ENCODE measurements around the gene CGB5. TPM values are rescaled to one million over a fixed set of nuclear protein-coding genes. Genes with fewer than 3 reads are reported as not detected.
"Not testable (repeated sequence)": the region's sequence is repeated elsewhere in the genome, so short reads cannot be mapped to it uniquely, and the experiment has no call there.

Gene CGB5
- total RNA-seq, 2 donors from 2014 or later = not detected

GRCh38 chr19:49069026-49069425, 25.4 kb downstream of the CGB5 start:
- ATAC-seq (replicated peaks in 1 of 2) = no peak
- no peak for DNase-seq
- peaks cover 2 to 5% of the 10 kb centered on the region in 2 donors for H3K36me3 Mint-ChIP-seq (ENCODE audit: insufficient read depth in 2 of 2)
- peaks cover 0 to 4% of the 10 kb centered on the region in 2 donors for H3K9me3 Mint-ChIP-seq
- H3K27ac Mint-ChIP-seq = no peak overlapping the region
- H3K4me3 Mint-ChIP-seq = no peak overlapping the region
- peaks cover 75% of the 10 kb centered on the region for H3K27me3 Mint-ChIP-seq (ENCODE audit: low read depth)
- H3K4me1 Mint-ChIP-seq (ENCODE audit: low read depth) = peaks cover 10% of the 10 kb centered on the region

DNA sequence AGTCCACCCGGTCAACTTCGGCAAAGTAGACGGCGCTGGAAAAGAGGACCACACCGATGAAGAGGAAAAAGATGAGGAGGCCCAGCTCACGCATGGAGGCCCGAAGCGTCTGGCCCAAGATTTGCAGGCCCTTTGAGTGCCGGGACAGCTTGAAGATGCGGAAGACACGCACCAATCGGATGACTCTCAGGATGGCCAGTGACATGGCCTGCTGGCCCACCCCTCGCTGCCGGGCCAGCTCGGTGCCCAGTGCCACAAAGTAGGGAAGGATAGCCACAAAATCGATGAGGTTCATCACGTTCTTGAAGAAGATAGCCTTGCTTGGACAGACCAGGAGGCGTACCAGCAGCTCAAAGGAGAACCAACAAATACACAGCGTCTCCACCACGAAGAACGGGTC, 26.8 kb downstream of the CGB5 start:
- Mint-ChIP-seq H3K4me3 (peak overlapping the region in 1 of 2 donors; percentile 44), H3K27ac (no peak overlapping the region), H3K4me1 (ENCODE audit: low read depth) (peaks cover 10% of the 10 kb centered on the region), H3K36me3 (ENCODE audit: insufficient read depth in 2 of 2) (peaks cover 2 to 5% of the 10 kb centered on the region in 2 donors), H3K27me3 (ENCODE audit: low read depth) (peaks cover 82% of the 10 kb centered on the region), H3K9me3 (peaks cover 0 to 4% of the 10 kb centered on the region in 2 donors)
- ATAC-seq (replicated peaks in 1 of 2) (no peak), DNase-seq (no peak)

DNA sequence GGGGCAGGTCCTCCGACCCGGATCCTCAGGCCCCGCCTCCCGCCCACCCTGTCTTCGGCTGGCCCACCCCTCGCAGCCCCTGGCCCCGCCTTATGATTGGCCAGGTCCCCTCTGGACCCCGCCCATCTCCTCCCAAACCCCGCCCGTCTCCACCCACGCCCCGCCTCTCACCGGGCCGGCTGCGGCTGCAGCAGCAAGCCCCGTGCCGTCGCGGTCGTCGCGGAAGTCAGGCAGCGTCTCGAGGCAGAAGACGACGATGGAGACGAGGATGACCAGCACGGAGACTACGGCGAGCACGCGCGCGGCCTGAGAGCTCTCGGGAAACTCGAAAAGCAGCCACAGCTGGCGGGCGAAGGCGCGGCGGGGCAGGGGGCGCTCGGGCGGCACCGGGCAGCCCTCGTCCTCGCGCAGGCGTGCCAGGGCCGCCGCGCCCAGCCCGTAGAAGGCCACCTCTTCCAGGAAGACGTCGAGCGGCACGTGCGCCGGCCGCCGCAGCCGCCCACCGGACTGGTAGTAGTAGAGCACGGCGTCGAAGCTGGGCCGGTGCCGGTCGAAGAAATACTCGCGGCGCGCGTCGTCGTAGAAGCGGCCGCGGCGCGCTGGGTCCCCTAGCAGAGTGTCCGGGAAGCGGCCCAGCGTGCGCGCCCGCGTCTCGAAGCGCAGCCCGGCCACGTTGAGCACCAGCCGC, 28.4 kb downstream of the CGB5 start:
- peaks cover 10% of the 10 kb centered on the region for H3K4me1 Mint-ChIP-seq (ENCODE audit: low read depth)
- H3K27ac Mint-ChIP-seq = no peak overlapping the region
- DNase-seq (peak in 1 of 2 donors; percentile 42), ATAC-seq (replicated peaks in 1 of 2) (peak in 1 of 2 donors; percentile 52)
- H3K4me3 Mint-ChIP-seq = peak overlapping the region in 1 of 2 donors; percentile 61
- peaks cover 2 to 5% of the 10 kb centered on the region in 2 donors for H3K36me3 Mint-ChIP-seq (ENCODE audit: insufficient read depth in 2 of 2)
- peaks cover 0 to 4% of the 10 kb centered on the region in 2 donors for H3K9me3 Mint-ChIP-seq
- peaks cover 73% of the 10 kb centered on the region for H3K27me3 Mint-ChIP-seq (ENCODE audit: low read depth)

DNA sequence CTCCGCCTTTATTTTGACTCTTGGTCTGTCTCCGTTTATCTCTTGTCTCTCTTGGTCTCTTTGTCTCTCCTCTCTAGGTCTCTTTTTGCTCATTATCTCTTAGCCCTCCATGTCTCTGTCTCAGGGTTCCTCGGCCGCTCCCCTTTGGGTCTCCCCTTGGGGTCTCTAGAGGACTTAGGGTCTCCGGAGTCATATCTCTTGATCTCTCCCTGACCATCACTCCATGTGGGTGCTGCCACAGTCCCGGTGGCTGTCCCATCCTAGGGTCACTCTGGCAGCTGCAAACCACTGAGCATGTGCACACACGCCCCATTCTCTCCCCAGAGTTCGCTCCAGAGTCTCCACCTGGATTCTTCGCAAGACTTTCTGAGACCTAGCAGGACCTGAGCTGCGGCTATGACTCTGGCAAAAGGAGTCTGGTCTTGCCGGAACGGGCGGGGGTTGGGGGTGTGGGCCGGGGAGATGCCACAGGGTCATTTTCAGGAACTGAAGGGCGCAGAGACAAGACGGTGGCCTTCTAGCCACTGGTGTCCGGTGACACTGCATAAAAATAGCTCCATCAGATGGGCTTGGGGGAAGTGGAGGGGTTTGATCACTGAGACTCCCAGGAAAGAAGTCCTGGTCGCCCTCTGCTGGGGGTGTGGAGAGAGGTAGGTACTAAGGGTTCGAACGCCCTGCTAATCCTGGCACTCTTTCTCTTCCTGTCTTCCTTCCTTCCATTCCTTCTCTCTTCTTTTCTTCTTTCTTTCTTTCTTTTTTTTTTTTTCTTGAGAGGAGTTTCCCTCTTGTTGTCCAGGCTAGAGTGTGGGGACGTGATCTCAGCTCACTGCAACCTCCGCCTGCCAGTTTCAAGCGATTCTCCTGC, 30.1 kb downstream of the CGB5 start:
- peaks cover 10% of the 10 kb centered on the region for H3K4me1 Mint-ChIP-seq (ENCODE audit: low read depth)
- H3K27me3 Mint-ChIP-seq (ENCODE audit: low read depth) = peaks cover 55% of the 10 kb centered on the region
- peaks cover 2 to 5% of the 10 kb centered on the region in 2 donors for H3K36me3 Mint-ChIP-seq (ENCODE audit: insufficient read depth in 2 of 2)
- ATAC-seq (replicated peaks in 1 of 2) (no peak), DNase-seq (peak in 1 of 2 donors; percentile 28)
- H3K27ac Mint-ChIP-seq = no peak overlapping the region
- peaks cover 0 to 4% of the 10 kb centered on the region in 2 donors for H3K9me3 Mint-ChIP-seq
- peak overlapping the region; percentile 70 to 74 for H3K4me3 Mint-ChIP-seq

DNA sequence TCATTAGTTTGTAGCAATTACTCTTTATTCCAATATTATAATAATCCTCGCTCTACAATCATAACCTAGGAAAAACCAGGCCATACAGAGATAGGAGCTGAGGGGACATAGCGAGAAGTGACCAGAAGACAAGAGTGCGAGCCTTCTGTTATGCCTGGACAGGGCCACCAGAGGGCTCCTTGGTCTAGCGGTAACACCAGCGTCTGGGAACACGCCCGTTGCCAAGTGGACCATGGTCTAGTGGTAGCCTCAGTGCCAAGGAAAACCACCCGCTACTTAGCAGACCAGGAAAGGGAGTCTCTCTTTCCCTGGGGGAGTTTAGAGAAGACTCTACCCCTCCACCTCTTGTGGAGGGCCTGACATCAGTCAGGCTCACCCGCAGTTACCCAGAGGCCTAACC, 31.2 kb downstream of the CGB5 start:
- not testable (repeated sequence) for H3K27ac Mint-ChIP-seq; H3K4me3 Mint-ChIP-seq; ATAC-seq (replicated peaks in 1 of 2); H3K9me3 Mint-ChIP-seq; H3K4me1 Mint-ChIP-seq (ENCODE audit: low read depth); H3K36me3 Mint-ChIP-seq (ENCODE audit: insufficient read depth in 2 of 2)
- peaks cover 44% of the 10 kb centered on the region for H3K27me3 Mint-ChIP-seq (ENCODE audit: low read depth)
- peak in 1 of 2 donors; percentile 44 for DNase-seq

DNA sequence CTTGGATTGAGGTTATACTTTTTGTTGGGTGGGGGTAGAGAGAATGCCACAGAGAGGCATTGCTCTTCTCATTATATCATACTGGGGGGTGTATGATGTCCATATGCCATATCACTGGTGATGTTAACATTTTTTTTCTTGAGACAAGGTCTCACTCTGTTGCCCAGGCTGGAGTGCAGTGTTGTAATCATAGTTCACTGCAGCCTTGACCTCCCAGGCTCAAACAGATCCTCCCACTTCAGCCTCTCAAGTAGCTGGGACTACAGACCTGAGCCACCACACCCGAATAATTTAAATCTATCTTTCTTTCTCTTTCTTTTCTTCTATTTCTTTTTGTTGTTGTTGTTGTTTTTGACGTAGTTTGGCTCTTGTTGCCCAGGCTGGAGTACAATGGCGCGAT, 36.7 kb downstream of the CGB5 start:
- peaks cover 6% of the 10 kb centered on the region for H3K4me1 Mint-ChIP-seq (ENCODE audit: low read depth)
- ATAC-seq (replicated peaks in 1 of 2) = no peak

GRCh38 chr19:49081273-49081672, 37.6 kb downstream of the CGB5 start:
- Mint-ChIP-seq H3K36me3 (ENCODE audit: insufficient read depth in 2 of 2) (peaks cover 4 to 5% of the 10 kb centered on the region in 2 donors), H3K4me3 (no peak overlapping the region)

More for the DNA sequence above, 36.7 kb downstream of the CGB5 start:
- no peak overlapping the region for H3K27ac Mint-ChIP-seq
- H3K9me3 Mint-ChIP-seq = no peaks in the 10 kb centered on the region
- H3K27me3 Mint-ChIP-seq (ENCODE audit: low read depth) = peaks cover 14% of the 10 kb centered on the region
- H3K36me3 Mint-ChIP-seq (ENCODE audit: insufficient read depth in 2 of 2) = no peaks in the 10 kb centered on the region
- DNase-seq = no peak
- no peak overlapping the region for H3K4me3 Mint-ChIP-seq

DNA sequence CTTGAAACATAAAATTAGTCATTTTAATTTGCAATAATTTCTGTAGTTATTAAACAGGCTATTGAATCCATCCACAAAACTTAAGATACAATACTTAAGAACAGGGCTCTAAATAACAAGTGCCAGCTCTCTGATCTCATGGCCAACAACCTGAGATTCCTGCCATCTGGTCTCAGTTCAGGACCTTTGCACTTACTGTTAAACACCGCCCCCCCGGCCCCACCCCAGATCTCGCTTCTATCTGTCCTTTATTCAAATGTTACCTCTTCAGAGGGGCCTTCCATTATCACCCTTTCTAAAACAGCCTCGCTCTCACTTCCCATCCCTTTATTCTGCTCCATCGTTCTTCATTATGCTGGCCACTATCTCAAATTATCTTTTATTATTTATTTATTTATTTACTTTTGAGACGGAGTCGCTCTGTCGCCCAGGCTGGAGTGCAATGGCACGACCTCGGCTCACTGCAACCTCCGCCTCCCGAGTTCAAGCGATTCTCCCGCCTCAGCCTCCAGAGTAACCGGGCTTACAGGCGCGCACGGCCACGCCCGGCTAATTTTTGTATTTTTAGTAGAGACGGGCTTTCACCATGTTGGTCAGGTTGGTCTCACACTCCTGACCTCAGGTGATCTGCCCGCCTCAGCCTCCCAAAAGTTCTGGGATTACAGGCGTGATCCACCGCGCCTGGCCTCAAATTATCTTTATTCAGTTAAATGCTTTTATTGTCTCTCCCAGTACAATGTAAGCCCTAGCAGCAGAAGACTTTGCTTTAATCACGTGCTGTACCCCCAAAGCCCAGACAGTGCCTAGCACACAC, 40.8 kb downstream of the CGB5 start:
- Mint-ChIP-seq H3K4me3 (peak overlapping the region; percentile 98 to 100), H3K9me3 (no peaks in the 10 kb centered on the region), H3K36me3 (ENCODE audit: insufficient read depth in 2 of 2) (peaks cover 8 to 18% of the 10 kb centered on the region in 2 donors), H3K4me1 (ENCODE audit: low read depth) (peaks cover 38% of the 10 kb centered on the region), H3K27me3 (ENCODE audit: low read depth) (peaks cover 7% of the 10 kb centered on the region), H3K27ac (peak overlapping the region; percentile 83)
- ATAC-seq (replicated peaks in 1 of 2) (no peak), DNase-seq (no peak)

More at GRCh38 chr19:49081273-49081672, 37.6 kb downstream of the CGB5 start:
- Mint-ChIP-seq H3K27ac (no peak overlapping the region), H3K4me1 (ENCODE audit: low read depth) (peaks cover 12% of the 10 kb centered on the region), H3K27me3 (ENCODE audit: low read depth) (peaks cover 7% of the 10 kb centered on the region), H3K9me3 (no peaks in the 10 kb centered on the region)
- ATAC-seq (replicated peaks in 1 of 2) = no peak
- DNase-seq = no peak

DNA sequence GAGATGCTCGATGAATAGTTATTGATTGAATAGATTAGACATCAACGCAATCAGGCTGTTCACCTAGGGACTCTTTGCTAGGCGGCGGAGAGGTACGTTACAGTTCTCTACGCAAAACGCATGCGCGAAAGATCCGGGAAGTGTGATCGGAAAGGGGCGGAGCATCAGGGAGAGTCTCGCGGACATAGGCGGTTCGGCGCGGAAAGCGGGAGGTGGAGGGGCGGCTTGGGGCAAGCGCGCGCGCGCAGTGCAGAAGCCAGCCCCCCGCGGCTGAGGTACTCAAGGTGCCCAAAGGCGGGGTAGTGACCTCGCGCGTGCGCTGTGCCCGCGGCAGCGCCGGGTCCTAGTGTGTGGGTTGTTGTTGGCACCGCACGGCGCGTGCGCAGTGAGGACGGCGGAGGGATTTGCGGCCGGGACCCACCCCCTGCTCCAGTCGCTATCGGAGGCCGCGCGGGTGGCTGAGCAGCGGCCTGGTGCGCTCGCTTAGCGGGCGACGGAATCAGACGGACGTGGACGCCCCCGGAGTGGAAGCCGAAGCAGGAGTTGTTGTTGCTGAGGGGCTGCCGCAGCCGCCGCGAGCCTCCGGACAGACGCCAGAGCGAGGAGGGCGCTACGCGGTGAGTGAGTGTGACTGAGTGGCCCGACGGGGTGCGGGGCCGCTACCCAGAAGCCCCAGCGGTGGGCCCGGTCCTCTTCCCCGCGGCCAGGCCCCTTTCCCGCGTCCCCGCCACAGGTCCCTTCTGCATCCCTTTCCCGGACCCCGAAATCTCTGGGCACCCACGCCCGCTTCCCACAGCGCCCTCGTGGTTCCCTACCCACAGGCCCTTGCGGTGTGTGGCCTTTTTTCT, 41.6 kb downstream of the CGB5 start, which contains the start of gene SNRNP70:
SNRNP70 (plus strand) TSS at position 432 of the 848 bp plus-strand sequence. CDS start 964 bp downstream, outside the sequence.
- H3K27me3 Mint-ChIP-seq (ENCODE audit: low read depth) = peaks cover 6% of the 10 kb centered on the region
- peaks cover 41% of the 10 kb centered on the region for H3K4me1 Mint-ChIP-seq (ENCODE audit: low read depth)
- peaks cover 10 to 20% of the 10 kb centered on the region in 2 donors for H3K36me3 Mint-ChIP-seq (ENCODE audit: insufficient read depth in 2 of 2)
- no peaks in the 10 kb centered on the region for H3K9me3 Mint-ChIP-seq
- peak within 1 kb of the TSS; percentile 83 for H3K27ac Mint-ChIP-seq
- DNase-seq (peak; percentile 100), ATAC-seq (replicated peaks in 1 of 2) (peak; percentile 97 to 98)
- peak within 1 kb of the TSS; percentile 98 to 100 for H3K4me3 Mint-ChIP-seq

DNA sequence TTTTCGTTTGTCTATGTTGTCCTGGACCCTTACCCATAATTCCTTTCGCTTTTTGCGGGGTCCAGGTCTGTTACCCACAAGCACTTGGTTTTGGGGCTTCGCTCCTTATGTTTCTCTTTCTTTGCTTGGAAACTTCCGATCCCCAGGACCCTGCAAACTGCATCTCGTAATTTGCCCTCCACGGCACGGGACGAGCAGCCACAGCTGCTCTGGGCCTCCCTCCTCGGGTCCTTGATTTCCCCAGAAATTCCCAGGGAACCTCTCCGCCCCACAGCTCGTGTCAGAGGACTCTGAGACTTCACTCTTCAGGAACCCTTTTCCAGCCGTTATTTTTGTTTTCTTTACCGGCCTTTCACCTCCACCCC, 42.2 kb downstream of the CGB5 start:
- Mint-ChIP-seq H3K27ac (peak overlapping the region; percentile 83), H3K27me3 (ENCODE audit: low read depth) (peaks cover under 1% of the 10 kb centered on the region), H3K9me3 (no peaks in the 10 kb centered on the region), H3K4me1 (ENCODE audit: low read depth) (peaks cover 47% of the 10 kb centered on the region), H3K4me3 (peak overlapping the region; percentile 98 to 100), H3K36me3 (ENCODE audit: insufficient read depth in 2 of 2) (peaks cover 11 to 22% of the 10 kb centered on the region in 2 donors)
- ATAC-seq (replicated peaks in 1 of 2) (no peak), DNase-seq (no peak)

- Mint-ChIP-seq H3K36me3 (ENCODE audit: insufficient read depth in 2 of 2) (peaks cover 12 to 23% of the 10 kb centered on the region in 2 donors), H3K27me3 (ENCODE audit: low read depth) (no peaks in the 10 kb centered on the region)
- no peak for ATAC-seq (replicated peaks in 1 of 2)
Measured at GRCh38 chr19:49086296-49086695, 42.6 kb downstream of the CGB5 start.

More at GRCh38 chr19:49086296-49086695, 42.6 kb downstream of the CGB5 start:
- peaks cover 52% of the 10 kb centered on the region for H3K4me1 Mint-ChIP-seq (ENCODE audit: low read depth)
- H3K9me3 Mint-ChIP-seq = no peaks in the 10 kb centered on the region
- H3K4me3 Mint-ChIP-seq = peak overlapping the region; percentile 98 to 100
- peak overlapping the region; percentile 83 for H3K27ac Mint-ChIP-seq
- DNase-seq = no peak
